Measurements from ENCODE around the gene ESR2. TPM values are rescaled to one million over a fixed set of nuclear protein-coding genes. Genes with fewer than 3 reads are reported as not detected.

ESR2 gene
- total and polyA plus RNA-seq, 2 of the 8 experiments (the other 6 are each of a cell fraction or from before 2014, with no cell fraction given): 0.19 to 0.23 TPM

DNA sequence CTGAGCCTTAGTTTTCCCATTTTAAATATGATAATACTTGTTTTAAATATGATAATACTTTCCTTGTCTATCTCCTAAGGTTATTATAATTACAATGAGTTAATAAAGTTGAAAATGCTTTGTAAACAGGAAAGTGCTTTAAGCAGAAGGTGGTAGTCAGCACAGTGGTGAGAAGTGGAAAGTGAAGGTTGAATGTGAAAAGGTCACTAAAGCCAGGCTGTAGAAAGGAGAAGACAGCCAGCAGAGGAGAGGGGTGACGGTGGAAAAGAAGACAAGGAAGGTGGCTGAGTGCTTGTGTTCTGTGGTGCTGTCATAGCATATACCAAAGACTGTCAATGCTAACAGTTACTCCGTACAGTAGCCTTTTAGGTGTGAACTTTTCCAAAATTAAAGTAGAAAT lies 117.8 kb downstream of the ESR2 start (continued):
- no peak for TF ChIP-seq TAF1 (IDR thresholded peaks at IDR 0.05; ENCODE audit: low read depth, low read length)
